Coronary artery (tissue), 2 donors: ENCODE measurements around the gene TCEANC2.
"Not testable (repeated sequence)": the region's sequence is repeated elsewhere in the genome, so short reads cannot be mapped to it uniquely, and the experiment has no call there.

Experiments used
- DNase-seq: peaks from one replicate; pipeline ENCODE4 v3.0.0-alpha.2; 2017; ENCODE audit warnings: low spot score
- H3K27ac ChIP-seq, 2 donors: fragments of 200-600 bp; sonication (generic); one replicate each; pipeline ENCODE4 v1.5.1; 2016 to 2019
- H3K4me3 ChIP-seq: fragments of 200-600 bp; sonication (generic); 2 replicates; pipeline ENCODE4 v1.5.1; 2016; ENCODE audit warnings: mild to moderate bottlenecking, moderate library complexity
- CTCF ChIP-seq: fragments of 200-600 bp; sonication (generic); IDR thresholded peaks from one replicate; pipeline ENCODE4 v1.5.1; 2019; ENCODE audit warnings: antibody characterized with exemption

The TCEANC2 gene

GRCh38 chr1:54028306-54029251 lies 24.8 kb upstream of the TCEANC2 start:
- H3K4me3 ChIP-seq, result no peak overlapping the region
- DNase-seq, result no peak
- TF ChIP-seq CTCF, result no peak
- H3K27ac ChIP-seq, result no peak overlapping the region

GRCh38 chr1:54037476-54037875 lies 15.9 kb upstream of the TCEANC2 start:
- Histone ChIP-seq H3K27ac (no peak overlapping the region), H3K4me3 (no peak overlapping the region)
- no peak for DNase-seq
- no peak for TF ChIP-seq CTCF

- Histone ChIP-seq H3K27ac (no peak overlapping the region), H3K4me3 (no peak overlapping the region)
- no peak for DNase-seq
- no peak for TF ChIP-seq CTCF
These were observed 11.6 kb upstream of the TCEANC2 start for GRCh38 chr1:54041806-54042205.

GRCh38 chr1:54045496-54045895 lies 7.9 kb upstream of the TCEANC2 start:
- TF ChIP-seq CTCF, result no peak
- Histone ChIP-seq H3K27ac (no peak overlapping the region), H3K4me3 (no peak overlapping the region)
- DNase-seq, result no peak

- DNase-seq, result no peak
- TF ChIP-seq CTCF, result no peak
- H3K27ac ChIP-seq, result no peak overlapping the region
- H3K4me3 ChIP-seq, result no peak overlapping the region
These were observed 6.6 kb upstream of the TCEANC2 start for GRCh38 chr1:54046671-54047383.

- no peak for DNase-seq
- no peak overlapping the region for H3K4me3 ChIP-seq
- H3K27ac ChIP-seq, result no peak overlapping the region
- no peak for TF ChIP-seq CTCF
These were observed 5.8 kb upstream of the TCEANC2 start for GRCh38 chr1:54047384-54048305.

GRCh38 chr1:54050435-54050834 lies 3.0 kb upstream of the TCEANC2 start:
- not testable (repeated sequence) for DNase-seq, H3K27ac ChIP-seq, H3K4me3 ChIP-seq
